Measurements from ENCODE around the gene ARF3.

ARF3 gene

GRCh38 chr12:48929551-48929950 is 27.7 kb downstream of the ARF3 start:
- Histone ChIP-seq H3K36me3 (ENCODE audit: insufficient read depth, low read length) (peaks cover 34% of the 10 kb centered on the region; the same call in 1 of the 2 replicates), H3K9me2 (replicated peaks; ENCODE audit: low read depth, low read length) (no peaks in the 10 kb centered on the region), H3F3A (ENCODE audit: low read depth) (no peaks in the 10 kb centered on the region), H3K4me2 (ENCODE audit: low read depth, low read length, poor library complexity, severe bottlenecking) (no peak overlapping the region), H2AFZ (ENCODE audit: low read length) (no peak overlapping the region), H3K4me1 (ENCODE audit: insufficient read depth, low read length, poor library complexity, severe bottlenecking) (no peaks in the 10 kb centered on the region), H3K79me2 (ENCODE audit: insufficient read depth, low read length) (no peaks in the 10 kb centered on the region), H3K4me3 (ENCODE audit: low read length, poor library complexity, severe bottlenecking) (no peak overlapping the region), H3K27me3 (ENCODE audit: insufficient read depth, low read length, poor library complexity, severe bottlenecking) (no peaks in the 10 kb centered on the region), H3K9me3 (ENCODE audit: insufficient read depth, low read depth, low read length) (no peaks in the 10 kb centered on the region), H4K20me1 (ENCODE audit: insufficient read depth, low read length, poor library complexity, severe bottlenecking) (peaks cover 6% of the 10 kb centered on the region), H3K9ac (ENCODE audit: low read depth, low read length, poor library complexity, severe bottlenecking) (no peak overlapping the region)
- no peak for TF ChIP-seq CTCF (conservative IDR thresholded peaks at IDR 0.05; ENCODE audit: low read length)
- no peak for TF ChIP-seq EZH2phosphoT487 (IDR thresholded peaks at IDR 0.05; ENCODE audit: borderline replicate concordance)

- no peaks in the 10 kb centered on the region for H3K9me3 ChIP-seq (ENCODE audit: insufficient read depth, low read depth, low read length)
- peaks cover 12% of the 10 kb centered on the region; the same call in 1 of the 2 replicates for H3K36me3 ChIP-seq (ENCODE audit: insufficient read depth, low read length)
- H3K4me1 ChIP-seq (ENCODE audit: insufficient read depth, low read length, poor library complexity, severe bottlenecking): no peaks in the 10 kb centered on the region
- no peak overlapping the region for H3K4me3 ChIP-seq (ENCODE audit: low read length, poor library complexity, severe bottlenecking)
- H3F3A ChIP-seq (ENCODE audit: low read depth): no peaks in the 10 kb centered on the region
- no peaks in the 10 kb centered on the region for H3K79me2 ChIP-seq (ENCODE audit: insufficient read depth, low read length)
- no peak overlapping the region for H2AFZ ChIP-seq (ENCODE audit: low read length)
- no peaks in the 10 kb centered on the region for H3K27me3 ChIP-seq (ENCODE audit: insufficient read depth, low read length, poor library complexity, severe bottlenecking)
- H3K9me2 ChIP-seq (replicated peaks; ENCODE audit: low read depth, low read length): no peaks in the 10 kb centered on the region
- no peaks in the 10 kb centered on the region for H4K20me1 ChIP-seq (ENCODE audit: insufficient read depth, low read length, poor library complexity, severe bottlenecking)
- H3K9ac ChIP-seq (ENCODE audit: low read depth, low read length, poor library complexity, severe bottlenecking): no peak overlapping the region
- TF ChIP-seq CTCF (conservative IDR thresholded peaks at IDR 0.05; ENCODE audit: low read length): no peak
- no peak for TF ChIP-seq EZH2phosphoT487 (IDR thresholded peaks at IDR 0.05; ENCODE audit: borderline replicate concordance)
- H3K4me2 ChIP-seq (ENCODE audit: low read depth, low read length, poor library complexity, severe bottlenecking): no peak overlapping the region
Measured at GRCh38 chr12:48927261-48927660, 30.0 kb downstream of the ARF3 start.

- TF ChIP-seq EZH2phosphoT487 (IDR thresholded peaks at IDR 0.05; ENCODE audit: borderline replicate concordance) (no peak), CTCF (conservative IDR thresholded peaks at IDR 0.05; ENCODE audit: low read length) (no peak)
- no peaks in the 10 kb centered on the region for H3K79me2 ChIP-seq (ENCODE audit: insufficient read depth, low read length)
- no peaks in the 10 kb centered on the region for H3K4me1 ChIP-seq (ENCODE audit: insufficient read depth, low read length, poor library complexity, severe bottlenecking)
- peak within 1 kb of the TSS; percentile 75 for H3K9ac ChIP-seq (ENCODE audit: low read depth, low read length, poor library complexity, severe bottlenecking)
- peak within 1 kb of the TSS; percentile 92 for H2AFZ ChIP-seq (ENCODE audit: low read length)
- H3K9me2 ChIP-seq (replicated peaks; ENCODE audit: low read depth, low read length): no peaks in the 10 kb centered on the region
- H3K36me3 ChIP-seq (ENCODE audit: insufficient read depth, low read length): peaks cover 1% of the 10 kb centered on the region; the same call in 1 of the 2 replicates
- H3K4me3 ChIP-seq (ENCODE audit: low read length, poor library complexity, severe bottlenecking): peak within 1 kb of the TSS; percentile 91
- no peaks in the 10 kb centered on the region for H3K9me3 ChIP-seq (ENCODE audit: insufficient read depth, low read depth, low read length)
- no peaks in the 10 kb centered on the region for H3F3A ChIP-seq (ENCODE audit: low read depth)
- no peaks in the 10 kb centered on the region for H3K27me3 ChIP-seq (ENCODE audit: insufficient read depth, low read length, poor library complexity, severe bottlenecking)
- H3K4me2 ChIP-seq (ENCODE audit: low read depth, low read length, poor library complexity, severe bottlenecking): peak within 1 kb of the TSS; percentile 84
- no peaks in the 10 kb centered on the region for H4K20me1 ChIP-seq (ENCODE audit: insufficient read depth, low read length, poor library complexity, severe bottlenecking)
Measured at GRCh38 chr12:48925304-48926011, 31.8 kb downstream of the ARF3 start, which contains the start of gene FKBP11. TSS of gene FKBP11 (minus strand) at chr12:48925492. CDS start at chr12:48925428, 64 bp downstream.
